Measurements from ENCODE around the gene MAST4. TPM values are rescaled to one million over a fixed set of nuclear protein-coding genes. Genes with fewer than 3 reads are reported as not detected.

The MAST4 gene
- total and polyA plus RNA-seq, 2 of the 4 experiments (the other 2 are of a cell fraction), result 4.8 to 6.8 TPM

GRCh38 chr5:66659780-66660179 is 63.6 kb downstream of the MAST4 start:
- Histone ChIP-seq H3K4me2 (ENCODE audit: low read depth, low read length) (no peak overlapping the region), H3K27me3 (ENCODE audit: control insufficient read depth, insufficient read depth, low read length) (no peaks in the 10 kb centered on the region), H2BK20ac (ENCODE audit: low read depth, low read length) (no peak overlapping the region), H4K20me1 (ENCODE audit: insufficient read depth, low read length) (no peaks in the 10 kb centered on the region), H4K5ac (ENCODE audit: low read depth, low read length) (no peak overlapping the region), H3K23ac (ENCODE audit: low read depth, low read length) (no peak overlapping the region), H2AFZ (replicated peaks; ENCODE audit: low read length, poor library complexity) (no peak overlapping the region), H2AK5ac (ENCODE audit: low read depth, low read length) (no peak overlapping the region), H3K4ac (ENCODE audit: low read depth, low read length) (no peak overlapping the region), H3K27ac (ENCODE audit: insufficient read depth, low read length) (no peak overlapping the region), H3K36me3 (ENCODE audit: control insufficient read depth, insufficient read depth, low read length) (no peaks in the 10 kb centered on the region), H2BK5ac (ENCODE audit: low read depth, low read length, poor library complexity, severe bottlenecking) (no peak overlapping the region), H3K4me1 (ENCODE audit: control insufficient read depth, insufficient read depth, low read length) (0 out of 2 replicates have a peak, but pooled peaks cover 1% of the 10 kb centered on the region), H3K9me1 (ENCODE audit: insufficient read depth, low read length) (no peaks in the 10 kb centered on the region; the same call in 1 of the 2 replicates), H3K9me3 (ENCODE audit: control insufficient read depth, insufficient read depth, low read length) (no peaks in the 10 kb centered on the region), H4K8ac (ENCODE audit: low read depth in 2 of 2, low read length in 2 of 2) (no peak overlapping the region), H2BK15ac (ENCODE audit: low read depth, low read length) (no peak overlapping the region), H3K4me3 (ENCODE audit: insufficient read depth, low read depth, low read length) (no peak overlapping the region), H3K9ac (ENCODE audit: low read depth, low read length) (no peak overlapping the region), H2AK9ac (replicated peaks; ENCODE audit: low read depth, low read length, poor library complexity) (no peak overlapping the region), H3K79me1 (ENCODE audit: low read depth in 1 of 2, low read length in 2 of 2) (no peaks in the 10 kb centered on the region), H3K56ac (ENCODE audit: extremely low read depth, insufficient read depth, low read length) (no peak overlapping the region), H3K14ac (replicated peaks; ENCODE audit: low read depth, low read length) (no peak overlapping the region), H3K18ac (ENCODE audit: low read depth, low read length) (no peak overlapping the region), H4K91ac (ENCODE audit: insufficient read depth, low read depth, low read length) (no peak overlapping the region), H2BK120ac (ENCODE audit: low read depth, low read length) (no peak overlapping the region)
- DNase-seq (no peak), ATAC-seq (ENCODE audit: low read depth) (no peak)
- no peak for TF ChIP-seq FOS (IDR thresholded peaks at IDR 0.05; ENCODE audit: low read depth, low read length)
- no peak for TF ChIP-seq MXI1 (IDR thresholded peaks at IDR 0.05; ENCODE audit: borderline replicate concordance, low read depth, low read length)
- TF ChIP-seq CEBPB (IDR thresholded peaks at IDR 0.05; ENCODE audit: low read depth, low read length), result no peak
- TF ChIP-seq, protein P1, sequence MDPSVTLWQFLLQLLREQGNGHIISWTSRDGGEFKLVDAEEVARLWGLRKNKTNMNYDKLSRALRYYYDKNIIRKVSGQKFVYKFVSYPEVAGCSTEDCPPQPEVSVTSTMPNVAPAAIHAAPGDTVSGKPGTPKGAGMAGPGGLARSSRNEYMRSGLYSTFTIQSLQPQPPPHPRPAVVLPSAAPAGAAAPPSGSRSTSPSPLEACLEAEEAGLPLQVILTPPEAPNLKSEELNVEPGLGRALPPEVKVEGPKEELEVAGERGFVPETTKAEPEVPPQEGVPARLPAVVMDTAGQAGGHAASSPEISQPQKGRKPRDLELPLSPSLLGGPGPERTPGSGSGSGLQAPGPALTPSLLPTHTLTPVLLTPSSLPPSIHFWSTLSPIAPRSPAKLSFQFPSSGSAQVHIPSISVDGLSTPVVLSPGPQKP (IDR thresholded peaks at IDR 0.05; ENCODE audit: borderline replicate concordance, low read depth, low read length), result no peak
- TF ChIP-seq NFE2L2 (IDR thresholded peaks at IDR 0.05; ENCODE audit: low read depth, low read length), result no peak
- no peak for TF ChIP-seq BHLHE40 (IDR thresholded peaks at IDR 0.05; ENCODE audit: low read depth, low read length)
- ChIA-PET CTCF (no interaction called here), POLR2A (ENCODE audit: unreplicated experiment) (no interaction called here)
- in situ Hi-C loops (cut with MboI; ENCODE audit: low sequenced_read_pairs), result no loop called here
- BruUV-seq (replicated peaks), result no TSS peak
- intact Hi-C loops (cut with micrococcal nuclease), result no loop called here
- dilution Hi-C loops (cut with HindIII; ENCODE audit: low sequenced_read_pairs, unreplicated experiment), result no loop called here
- WGBS, 2 experiments (ENCODE audit: extremely low coverage in 2 of 2, insufficient read length in 1 of 2), result 76% methylated on average over 3 of the region's 3 CpGs; no CpG with 5 or more reads in 1 of the 2 experiments

All from IMR-90 (cell line).